ENCODE results near the gene FRK. TPM values are rescaled to one million over a fixed set of nuclear protein-coding genes. Genes with fewer than 3 reads are reported as not detected.

Gene FRK
- total and polyA plus RNA-seq, 2 donors, result 0.80 to 0.98 TPM

GRCh38 chr6:116084284-116084683 is 23.6 kb upstream of the FRK start:
- H3K4me1 ChIP-seq (ENCODE audit: control insufficient read depth in 2 of 2, insufficient read depth in 2 of 2, low read length in 2 of 2), result no peaks in the 10 kb centered on the region
- no peak overlapping the region for H3K27ac ChIP-seq (ENCODE audit: low read depth in 1 of 2, low read length in 1 of 2)
- no peak overlapping the region for H3K4me3 ChIP-seq (ENCODE audit: low read length in 2 of 2)
- DNase-seq (ENCODE audit: low read depth in 6 of 9, low spot score in 9 of 9), result no peak
- H3K36me3 ChIP-seq (ENCODE audit: control insufficient read depth in 2 of 2, insufficient read depth in 2 of 2, low read length in 1 of 2), result no peaks in the 10 kb centered on the region
- no peaks in the 10 kb centered on the region for H3K27me3 ChIP-seq (ENCODE audit: control insufficient read depth in 2 of 2, insufficient read depth in 1 of 2, low read length in 1 of 2)
- H3K9me3 ChIP-seq (ENCODE audit: control insufficient read depth in 2 of 2, insufficient read depth in 1 of 2, low read length in 1 of 2), result no peaks in the 10 kb centered on the region
- WGBS, result 93% methylated on average over 2 of the region's 2 CpGs

GRCh38 chr6:116083052-116083451 is 22.4 kb upstream of the FRK start:
- WGBS, result 94% methylated on average over 5 of the region's 5 CpGs

GRCh38 chr6:116078945-116079344 is 18.3 kb upstream of the FRK start:
- no peaks in the 10 kb centered on the region for H3K9me3 ChIP-seq (ENCODE audit: control insufficient read depth in 2 of 2, insufficient read depth in 1 of 2, low read length in 1 of 2)
- WGBS, result 98% methylated on average over 3 of the region's 3 CpGs
- no peaks in the 10 kb centered on the region for H3K4me1 ChIP-seq (ENCODE audit: control insufficient read depth in 2 of 2, insufficient read depth in 2 of 2, low read length in 2 of 2)
- H3K27ac ChIP-seq (ENCODE audit: low read depth in 1 of 2, low read length in 1 of 2), result no peak overlapping the region
- DNase-seq (ENCODE audit: low read depth in 6 of 9, low spot score in 9 of 9), result no peak
- H3K27me3 ChIP-seq (ENCODE audit: control insufficient read depth in 2 of 2, insufficient read depth in 1 of 2, low read length in 1 of 2), result no peaks in the 10 kb centered on the region
- no peaks in the 10 kb centered on the region for H3K36me3 ChIP-seq (ENCODE audit: control insufficient read depth in 2 of 2, insufficient read depth in 2 of 2, low read length in 1 of 2)
- H3K4me3 ChIP-seq (ENCODE audit: low read length in 2 of 2), result no peak overlapping the region

More at GRCh38 chr6:116083052-116083451, 22.4 kb upstream of the FRK start:
- H3K36me3 ChIP-seq (ENCODE audit: control insufficient read depth in 2 of 2, insufficient read depth in 2 of 2, low read length in 1 of 2), result no peaks in the 10 kb centered on the region
- no peaks in the 10 kb centered on the region for H3K4me1 ChIP-seq (ENCODE audit: control insufficient read depth in 2 of 2, insufficient read depth in 2 of 2, low read length in 2 of 2)
- H3K9me3 ChIP-seq (ENCODE audit: control insufficient read depth in 2 of 2, insufficient read depth in 1 of 2, low read length in 1 of 2), result no peaks in the 10 kb centered on the region
- DNase-seq (ENCODE audit: low read depth in 6 of 9, low spot score in 9 of 9), result no peak
- H3K4me3 ChIP-seq (ENCODE audit: low read length in 2 of 2), result no peak overlapping the region
- no peak overlapping the region for H3K27ac ChIP-seq (ENCODE audit: low read depth in 1 of 2, low read length in 1 of 2)
- no peaks in the 10 kb centered on the region for H3K27me3 ChIP-seq (ENCODE audit: control insufficient read depth in 2 of 2, insufficient read depth in 1 of 2, low read length in 1 of 2)

- Histone ChIP-seq H3K36me3 (ENCODE audit: control insufficient read depth in 2 of 2, insufficient read depth in 2 of 2, low read length in 1 of 2) (no peaks in the 10 kb centered on the region), H3K4me3 (ENCODE audit: low read length in 2 of 2) (no peak overlapping the region), H3K4me1 (ENCODE audit: control insufficient read depth in 2 of 2, insufficient read depth in 2 of 2, low read length in 2 of 2) (no peaks in the 10 kb centered on the region), H3K9me3 (ENCODE audit: control insufficient read depth in 2 of 2, insufficient read depth in 1 of 2, low read length in 1 of 2) (no peaks in the 10 kb centered on the region), H3K27me3 (ENCODE audit: control insufficient read depth in 2 of 2, insufficient read depth in 1 of 2, low read length in 1 of 2) (no peaks in the 10 kb centered on the region), H3K27ac (ENCODE audit: low read depth in 1 of 2, low read length in 1 of 2) (no peak overlapping the region)
- WGBS, result 90% methylated on average over 3 of the region's 3 CpGs
- DNase-seq (ENCODE audit: low read depth in 6 of 9, low spot score in 9 of 9), result no peak
These were observed 17.8 kb upstream of the FRK start for GRCh38 chr6:116078522-116078921.

- Histone ChIP-seq H3K4me1 (ENCODE audit: control insufficient read depth in 2 of 2, insufficient read depth in 2 of 2, low read length in 2 of 2) (no peaks in the 10 kb centered on the region), H3K36me3 (ENCODE audit: control insufficient read depth in 2 of 2, insufficient read depth in 2 of 2, low read length in 1 of 2) (no peaks in the 10 kb centered on the region), H3K27ac (ENCODE audit: low read depth in 1 of 2, low read length in 1 of 2) (no peak overlapping the region), H3K27me3 (ENCODE audit: control insufficient read depth in 2 of 2, insufficient read depth in 1 of 2, low read length in 1 of 2) (no peaks in the 10 kb centered on the region), H3K9me3 (ENCODE audit: control insufficient read depth in 2 of 2, insufficient read depth in 1 of 2, low read length in 1 of 2) (no peaks in the 10 kb centered on the region), H3K4me3 (ENCODE audit: low read length in 2 of 2) (no peak overlapping the region)
- DNase-seq (ENCODE audit: low read depth in 6 of 9, low spot score in 9 of 9), result no peak
- 95% methylated on average over 2 of the region's 2 CpGs for WGBS
These were observed 14.2 kb upstream of the FRK start for GRCh38 chr6:116074732-116075390.

- no peak overlapping the region for H3K4me3 ChIP-seq (ENCODE audit: low read length in 2 of 2)
- no peak overlapping the region for H3K27ac ChIP-seq (ENCODE audit: low read depth in 1 of 2, low read length in 1 of 2)
- no peaks in the 10 kb centered on the region for H3K36me3 ChIP-seq (ENCODE audit: control insufficient read depth in 2 of 2, insufficient read depth in 2 of 2, low read length in 1 of 2)
- 96% methylated on average over 2 of the region's 2 CpGs for WGBS
- DNase-seq (ENCODE audit: low read depth in 6 of 9, low spot score in 9 of 9), result no peak
- no peaks in the 10 kb centered on the region for H3K9me3 ChIP-seq (ENCODE audit: control insufficient read depth in 2 of 2, insufficient read depth in 1 of 2, low read length in 1 of 2)
- no peaks in the 10 kb centered on the region for H3K4me1 ChIP-seq (ENCODE audit: control insufficient read depth in 2 of 2, insufficient read depth in 2 of 2, low read length in 2 of 2)
- no peaks in the 10 kb centered on the region for H3K27me3 ChIP-seq (ENCODE audit: control insufficient read depth in 2 of 2, insufficient read depth in 1 of 2, low read length in 1 of 2)
These were observed 13.2 kb upstream of the FRK start for GRCh38 chr6:116073765-116074440.

- WGBS, result 20% methylated on average over 1 of the region's 1 CpG
- DNase-seq (ENCODE audit: low read depth in 6 of 9, low spot score in 9 of 9), result no peak
These were observed 11.7 kb upstream of the FRK start for GRCh38 chr6:116072368-116072767.

GRCh38 chr6:116070616-116071389 is 10.1 kb upstream of the FRK start:
- Histone ChIP-seq H3K27ac (ENCODE audit: low read depth in 1 of 2, low read length in 1 of 2) (no peak overlapping the region), H3K9me3 (ENCODE audit: control insufficient read depth in 2 of 2, insufficient read depth in 1 of 2, low read length in 1 of 2) (no peaks in the 10 kb centered on the region), H3K4me1 (ENCODE audit: control insufficient read depth in 2 of 2, insufficient read depth in 2 of 2, low read length in 2 of 2) (no peaks in the 10 kb centered on the region), H3K4me3 (ENCODE audit: low read length in 2 of 2) (no peak overlapping the region), H3K27me3 (ENCODE audit: control insufficient read depth in 2 of 2, insufficient read depth in 1 of 2, low read length in 1 of 2) (no peaks in the 10 kb centered on the region), H3K36me3 (ENCODE audit: control insufficient read depth in 2 of 2, insufficient read depth in 2 of 2, low read length in 1 of 2) (no peaks in the 10 kb centered on the region)
- 91% methylated on average over 2 of the region's 2 CpGs for WGBS
- DNase-seq (ENCODE audit: low read depth in 6 of 9, low spot score in 9 of 9), result no peak

More at GRCh38 chr6:116072368-116072767, 11.7 kb upstream of the FRK start:
- Histone ChIP-seq H3K9me3 (ENCODE audit: control insufficient read depth in 2 of 2, insufficient read depth in 1 of 2, low read length in 1 of 2) (no peaks in the 10 kb centered on the region), H3K4me3 (ENCODE audit: low read length in 2 of 2) (no peak overlapping the region), H3K27ac (ENCODE audit: low read depth in 1 of 2, low read length in 1 of 2) (no peak overlapping the region), H3K4me1 (ENCODE audit: control insufficient read depth in 2 of 2, insufficient read depth in 2 of 2, low read length in 2 of 2) (no peaks in the 10 kb centered on the region), H3K27me3 (ENCODE audit: control insufficient read depth in 2 of 2, insufficient read depth in 1 of 2, low read length in 1 of 2) (no peaks in the 10 kb centered on the region), H3K36me3 (ENCODE audit: control insufficient read depth in 2 of 2, insufficient read depth in 2 of 2, low read length in 1 of 2) (no peaks in the 10 kb centered on the region)

GRCh38 chr6:116070101-116070500 is 9.4 kb upstream of the FRK start:
- no peaks in the 10 kb centered on the region for H3K27me3 ChIP-seq (ENCODE audit: control insufficient read depth in 2 of 2, insufficient read depth in 1 of 2, low read length in 1 of 2)
- no peak overlapping the region for H3K27ac ChIP-seq (ENCODE audit: low read depth in 1 of 2, low read length in 1 of 2)
- H3K36me3 ChIP-seq (ENCODE audit: control insufficient read depth in 2 of 2, insufficient read depth in 2 of 2, low read length in 1 of 2), result no peaks in the 10 kb centered on the region
- no peaks in the 10 kb centered on the region for H3K4me1 ChIP-seq (ENCODE audit: control insufficient read depth in 2 of 2, insufficient read depth in 2 of 2, low read length in 2 of 2)
- no peak for DNase-seq (ENCODE audit: low read depth in 6 of 9, low spot score in 9 of 9)
- no peak overlapping the region for H3K4me3 ChIP-seq (ENCODE audit: low read length in 2 of 2)
- WGBS, result 96% methylated on average over 1 of the region's 1 CpG
- no peaks in the 10 kb centered on the region for H3K9me3 ChIP-seq (ENCODE audit: control insufficient read depth in 2 of 2, insufficient read depth in 1 of 2, low read length in 1 of 2)
